ENCODE results near the gene ADAMTS12.

DNA sequence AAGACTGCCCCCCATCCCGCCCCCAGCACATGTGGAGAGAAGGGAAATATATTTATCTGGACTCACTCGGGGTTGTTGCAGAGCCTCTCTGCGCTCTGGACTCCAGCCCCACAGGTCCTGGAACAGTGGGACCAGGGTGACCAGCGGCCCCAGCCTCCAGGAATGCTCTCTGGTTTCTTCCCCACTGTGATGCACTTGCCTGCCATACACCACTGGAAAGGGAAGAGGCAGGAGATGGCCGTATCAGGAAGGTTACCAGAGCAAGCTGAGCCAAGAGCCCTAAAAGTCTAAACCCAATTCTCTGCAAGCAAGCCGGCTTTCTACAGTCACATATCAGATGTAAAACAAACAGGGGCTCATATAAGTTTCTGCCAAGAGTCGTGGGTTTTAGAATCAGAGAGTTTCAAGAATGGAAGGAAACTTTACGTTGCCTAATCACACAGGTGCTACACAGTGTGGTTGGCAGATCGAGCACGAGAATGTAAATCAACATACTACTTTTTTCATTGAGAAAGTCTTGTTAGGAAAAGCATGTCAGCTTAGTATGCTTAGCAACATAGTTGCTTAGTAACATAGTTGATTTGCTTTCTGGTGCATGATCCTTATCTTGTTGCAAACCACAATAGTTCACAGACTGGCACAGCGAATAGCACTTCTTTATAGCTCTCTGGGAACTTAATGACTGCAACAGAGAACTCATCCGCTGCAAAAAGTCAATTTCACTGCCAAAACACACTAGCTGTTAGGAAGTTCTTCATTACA, 249.9 kb downstream of the ADAMTS12 start:
- TF ChIP-seq, protein P1, sequence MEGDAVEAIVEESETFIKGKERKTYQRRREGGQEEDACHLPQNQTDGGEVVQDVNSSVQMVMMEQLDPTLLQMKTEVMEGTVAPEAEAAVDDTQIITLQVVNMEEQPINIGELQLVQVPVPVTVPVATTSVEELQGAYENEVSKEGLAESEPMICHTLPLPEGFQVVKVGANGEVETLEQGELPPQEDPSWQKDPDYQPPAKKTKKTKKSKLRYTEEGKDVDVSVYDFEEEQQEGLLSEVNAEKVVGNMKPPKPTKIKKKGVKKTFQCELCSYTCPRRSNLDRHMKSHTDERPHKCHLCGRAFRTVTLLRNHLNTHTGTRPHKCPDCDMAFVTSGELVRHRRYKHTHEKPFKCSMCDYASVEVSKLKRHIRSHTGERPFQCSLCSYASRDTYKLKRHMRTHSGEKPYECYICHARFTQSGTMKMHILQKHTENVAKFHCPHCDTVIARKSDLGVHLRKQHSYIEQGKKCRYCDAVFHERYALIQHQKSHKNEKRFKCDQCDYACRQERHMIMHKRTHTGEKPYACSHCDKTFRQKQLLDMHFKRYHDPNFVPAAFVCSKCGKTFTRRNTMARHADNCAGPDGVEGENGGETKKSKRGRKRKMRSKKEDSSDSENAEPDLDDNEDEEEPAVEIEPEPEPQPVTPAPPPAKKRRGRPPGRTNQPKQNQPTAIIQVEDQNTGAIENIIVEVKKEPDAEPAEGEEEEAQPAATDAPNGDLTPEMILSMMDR (optimal IDR thresholded peaks at IDR 0.05 in 1 of 3, IDR thresholded peaks at IDR 0.05 in 1 of 3, conservative IDR thresholded peaks at IDR 0.05 in 1 of 3; ENCODE audit: extremely low read depth in 1 of 3, insufficient read depth in 2 of 3, low read length in 3 of 3): no peak
- no peak for TF ChIP-seq EZH2 (IDR thresholded peaks at IDR 0.05; ENCODE audit: low read length)
